ENCODE measurements around the gene OTX1. TPM values are rescaled to one million over a fixed set of nuclear protein-coding genes. Genes with fewer than 3 reads are reported as not detected.

OTX1 gene
- total RNA-seq, 1 donor from 2014 or later = 0.30 TPM

DNA sequence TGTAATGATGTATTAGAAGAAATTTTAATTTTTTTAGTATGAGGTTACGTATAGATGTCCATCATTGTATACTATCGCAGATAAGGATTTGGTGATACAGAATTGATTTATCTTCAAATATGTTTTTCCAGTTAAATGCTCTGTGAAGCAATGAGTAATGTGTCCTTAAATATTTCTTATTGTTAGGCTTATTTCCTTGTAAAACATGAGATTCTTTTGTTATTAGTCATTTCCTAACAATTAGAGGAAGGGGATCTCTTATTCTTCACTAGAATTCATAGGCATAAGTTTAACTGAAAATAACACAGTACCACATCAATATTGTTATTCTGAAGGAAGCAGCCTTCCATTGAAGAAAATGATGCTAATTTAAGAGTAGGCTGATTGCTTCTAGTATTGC, 15.5 kb upstream of the OTX1 start:
- no peak overlapping the region for H3K27ac Mint-ChIP-seq (ENCODE audit: unreplicated experiment)
- H3K27me3 Mint-ChIP-seq (ENCODE audit: low read depth, unreplicated experiment) = no peaks in the 10 kb centered on the region
- H2AFZ ChIP-seq (ENCODE audit: low read depth, low read length) = no peak overlapping the region
- no peaks in the 10 kb centered on the region for H3K9me3 ChIP-seq (ENCODE audit: insufficient read depth, low read depth, low read length)
- no peak overlapping the region for H3K4me3 ChIP-seq (ENCODE audit: insufficient read depth, low read depth, low read length)
- no peak overlapping the region for H3K4me3 Mint-ChIP-seq (ENCODE audit: unreplicated experiment)
- H3K27ac ChIP-seq (ENCODE audit: low read depth, low read length) = no peak overlapping the region
- FAIRE-seq = no peak
- DNase-seq (ENCODE audit: low read depth) = no peak
- peaks cover 7% of the 10 kb centered on the region for H3K4me1 Mint-ChIP-seq (ENCODE audit: low read depth, unreplicated experiment)
- H3K9me3 Mint-ChIP-seq (ENCODE audit: unreplicated experiment) = no peaks in the 10 kb centered on the region
- H4K20me1 ChIP-seq (ENCODE audit: insufficient read depth, low read length) = no peaks in the 10 kb centered on the region
- TF ChIP-seq, protein P1, sequence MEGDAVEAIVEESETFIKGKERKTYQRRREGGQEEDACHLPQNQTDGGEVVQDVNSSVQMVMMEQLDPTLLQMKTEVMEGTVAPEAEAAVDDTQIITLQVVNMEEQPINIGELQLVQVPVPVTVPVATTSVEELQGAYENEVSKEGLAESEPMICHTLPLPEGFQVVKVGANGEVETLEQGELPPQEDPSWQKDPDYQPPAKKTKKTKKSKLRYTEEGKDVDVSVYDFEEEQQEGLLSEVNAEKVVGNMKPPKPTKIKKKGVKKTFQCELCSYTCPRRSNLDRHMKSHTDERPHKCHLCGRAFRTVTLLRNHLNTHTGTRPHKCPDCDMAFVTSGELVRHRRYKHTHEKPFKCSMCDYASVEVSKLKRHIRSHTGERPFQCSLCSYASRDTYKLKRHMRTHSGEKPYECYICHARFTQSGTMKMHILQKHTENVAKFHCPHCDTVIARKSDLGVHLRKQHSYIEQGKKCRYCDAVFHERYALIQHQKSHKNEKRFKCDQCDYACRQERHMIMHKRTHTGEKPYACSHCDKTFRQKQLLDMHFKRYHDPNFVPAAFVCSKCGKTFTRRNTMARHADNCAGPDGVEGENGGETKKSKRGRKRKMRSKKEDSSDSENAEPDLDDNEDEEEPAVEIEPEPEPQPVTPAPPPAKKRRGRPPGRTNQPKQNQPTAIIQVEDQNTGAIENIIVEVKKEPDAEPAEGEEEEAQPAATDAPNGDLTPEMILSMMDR (IDR thresholded peaks at IDR 0.05; ENCODE audit: insufficient read depth, low read depth, low read length) = no peak
- no peak for TF ChIP-seq EZH2 (IDR thresholded peaks at IDR 0.05; ENCODE audit: insufficient read depth, low read length)
- no peaks in the 10 kb centered on the region for H3K36me3 ChIP-seq (ENCODE audit: insufficient read depth, low read length)
- H3K79me2 ChIP-seq (ENCODE audit: insufficient read depth, low read length) = no peaks in the 10 kb centered on the region
- peaks cover 3% of the 10 kb centered on the region for H3K4me1 ChIP-seq (ENCODE audit: insufficient read depth, low read length)
- no peaks in the 10 kb centered on the region for H3K27me3 ChIP-seq (ENCODE audit: insufficient read depth, low read length)
- peak overlapping the region; percentile 51 for H3K4me2 ChIP-seq (ENCODE audit: low read length)
- no peaks in the 10 kb centered on the region for H3K36me3 Mint-ChIP-seq (ENCODE audit: low read depth, unreplicated experiment)
- no peak overlapping the region for H3K9ac ChIP-seq (ENCODE audit: low read length)

DNA sequence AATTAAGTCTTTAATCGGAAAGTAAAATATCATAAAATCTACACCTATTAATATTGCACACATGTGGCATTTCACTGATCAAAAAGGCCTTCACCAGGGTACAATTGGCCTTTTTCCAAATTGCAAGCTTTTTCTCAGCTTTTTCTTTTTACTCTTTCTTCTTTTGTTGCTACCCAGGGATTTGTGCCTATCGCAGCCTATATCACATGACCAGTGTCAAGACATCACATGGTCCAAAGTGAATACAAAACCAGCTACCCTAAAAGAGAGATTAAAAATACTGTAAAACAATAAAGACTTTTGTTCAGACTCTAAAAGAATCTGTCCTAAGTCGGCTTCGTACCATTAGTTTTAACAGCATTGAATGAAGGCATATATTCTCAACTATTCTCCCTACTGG, 15.0 kb upstream of the OTX1 start:
- no peaks in the 10 kb centered on the region for H3K36me3 Mint-ChIP-seq (ENCODE audit: low read depth, unreplicated experiment)
- H3K4me2 ChIP-seq (ENCODE audit: low read length) = no peak overlapping the region
- DNase-seq (ENCODE audit: low read depth) (no peak), FAIRE-seq (no peak)
- no peak overlapping the region for H2AFZ ChIP-seq (ENCODE audit: low read depth, low read length)
- no peak overlapping the region for H3K4me3 Mint-ChIP-seq (ENCODE audit: unreplicated experiment)
- H4K20me1 ChIP-seq (ENCODE audit: insufficient read depth, low read length) = no peaks in the 10 kb centered on the region
- H3K36me3 ChIP-seq (ENCODE audit: insufficient read depth, low read length) = no peaks in the 10 kb centered on the region
- no peaks in the 10 kb centered on the region for H3K9me3 ChIP-seq (ENCODE audit: insufficient read depth, low read depth, low read length)
- no peak overlapping the region for H3K27ac ChIP-seq (ENCODE audit: low read depth, low read length)
- H3K27ac Mint-ChIP-seq (ENCODE audit: unreplicated experiment) = no peak overlapping the region
- peaks cover 7% of the 10 kb centered on the region for H3K4me1 Mint-ChIP-seq (ENCODE audit: low read depth, unreplicated experiment)
- no peak overlapping the region for H3K4me3 ChIP-seq (ENCODE audit: insufficient read depth, low read depth, low read length)
- no peaks in the 10 kb centered on the region for H3K79me2 ChIP-seq (ENCODE audit: insufficient read depth, low read length)
- H3K9me3 Mint-ChIP-seq (ENCODE audit: unreplicated experiment) = no peaks in the 10 kb centered on the region
- H3K27me3 Mint-ChIP-seq (ENCODE audit: low read depth, unreplicated experiment) = no peaks in the 10 kb centered on the region
- no peaks in the 10 kb centered on the region for H3K27me3 ChIP-seq (ENCODE audit: insufficient read depth, low read length)
- H3K9ac ChIP-seq (ENCODE audit: low read length) = no peak overlapping the region
- peaks cover 3% of the 10 kb centered on the region for H3K4me1 ChIP-seq (ENCODE audit: insufficient read depth, low read length)
- no peak for TF ChIP-seq EZH2 (IDR thresholded peaks at IDR 0.05; ENCODE audit: insufficient read depth, low read length)
- TF ChIP-seq, protein P1 (IDR thresholded peaks at IDR 0.05; ENCODE audit: insufficient read depth, low read depth, low read length) = no peak

DNA sequence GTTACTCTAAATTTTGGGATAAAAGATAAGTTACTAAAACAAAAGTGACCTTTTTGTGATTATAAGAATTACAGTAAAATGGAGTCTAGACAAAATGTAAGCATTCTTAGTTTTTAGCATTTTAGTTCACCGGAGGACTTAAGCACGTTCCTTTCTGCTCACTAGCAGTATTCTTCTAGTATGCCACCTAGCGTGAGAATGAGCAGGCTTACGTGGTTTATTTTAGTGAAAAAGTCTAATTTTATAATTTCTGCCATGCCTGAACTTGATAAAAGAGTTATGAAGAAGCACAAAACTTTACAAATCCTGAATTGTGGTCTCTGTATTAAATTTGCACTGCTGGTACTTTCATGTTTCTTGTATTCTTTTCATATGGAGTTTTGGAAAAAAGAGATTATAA, 12.6 kb upstream of the OTX1 start:
- Histone ChIP-seq H3K27ac (ENCODE audit: low read depth, low read length) (no peak overlapping the region), H3K4me3 (ENCODE audit: insufficient read depth, low read depth, low read length) (no peak overlapping the region), H3K36me3 (ENCODE audit: insufficient read depth, low read length) (no peaks in the 10 kb centered on the region), H2AFZ (ENCODE audit: low read depth, low read length) (no peak overlapping the region), H3K79me2 (ENCODE audit: insufficient read depth, low read length) (no peaks in the 10 kb centered on the region), H3K27me3 (ENCODE audit: insufficient read depth, low read length) (no peaks in the 10 kb centered on the region), H3K4me2 (ENCODE audit: low read length) (no peak overlapping the region), H3K9ac (ENCODE audit: low read length) (no peak overlapping the region), H3K9me3 (ENCODE audit: insufficient read depth, low read depth, low read length) (no peaks in the 10 kb centered on the region), H3K4me1 (ENCODE audit: insufficient read depth, low read length) (peaks cover 3% of the 10 kb centered on the region), H4K20me1 (ENCODE audit: insufficient read depth, low read length) (no peaks in the 10 kb centered on the region)
- Mint-ChIP-seq H3K27me3 (ENCODE audit: low read depth, unreplicated experiment) (no peaks in the 10 kb centered on the region), H3K4me1 (ENCODE audit: low read depth, unreplicated experiment) (peaks cover 11% of the 10 kb centered on the region), H3K9me3 (ENCODE audit: unreplicated experiment) (no peaks in the 10 kb centered on the region), H3K36me3 (ENCODE audit: low read depth, unreplicated experiment) (no peaks in the 10 kb centered on the region), H3K27ac (ENCODE audit: unreplicated experiment) (no peak overlapping the region), H3K4me3 (ENCODE audit: unreplicated experiment) (no peak overlapping the region)
- TF ChIP-seq, protein P1 (IDR thresholded peaks at IDR 0.05; ENCODE audit: insufficient read depth, low read depth, low read length) = no peak
- TF ChIP-seq EZH2 (IDR thresholded peaks at IDR 0.05; ENCODE audit: insufficient read depth, low read length) = no peak
- FAIRE-seq (no peak), DNase-seq (ENCODE audit: low read depth) (no peak)
